Measurements from ENCODE around the gene CLSTN3.

The CLSTN3 gene

DNA sequence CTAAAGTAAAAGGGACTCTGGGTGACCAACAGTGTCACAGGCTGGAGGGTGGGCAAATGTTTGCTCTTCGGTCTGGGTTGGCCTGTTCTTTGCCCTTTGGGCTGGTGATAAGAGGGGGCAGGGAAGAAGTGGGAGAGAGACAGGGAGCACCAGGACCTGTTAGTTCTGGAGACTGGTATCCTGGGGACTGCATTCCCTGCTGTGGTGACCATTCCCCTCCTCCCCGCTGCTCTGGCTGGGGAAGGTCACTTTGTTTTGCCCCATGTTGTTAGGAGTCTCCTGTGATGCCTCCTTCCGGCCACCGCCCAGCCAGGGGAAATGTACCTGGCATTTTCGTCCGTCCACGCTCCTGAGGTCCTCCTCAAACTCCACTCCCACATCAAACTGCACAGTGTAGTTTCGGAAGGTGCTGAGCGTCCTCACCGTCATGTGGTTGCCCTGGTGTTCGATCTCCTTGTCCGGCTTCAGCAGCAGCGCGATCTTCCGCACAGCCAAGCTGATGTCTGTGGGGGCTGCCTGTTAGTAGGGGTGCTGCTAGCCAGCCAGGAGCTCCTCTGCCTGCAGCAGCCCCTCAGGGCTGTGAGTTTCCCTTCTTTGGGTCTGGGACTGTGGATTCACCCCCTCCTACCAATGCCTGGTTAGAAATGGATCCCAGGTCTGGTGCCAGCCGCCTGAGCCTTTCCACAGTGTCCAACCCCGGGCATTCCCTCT is 2.1 kb upstream of the CLSTN3 start:
- no peak for DNase-seq (ENCODE audit: low read depth)

- no peak for DNase-seq (ENCODE audit: low read depth)
These were observed 1.4 kb upstream of the CLSTN3 start, which contains the start of gene RBP5 for GRCh38 chr12:7128681-7129286. Gene RBP5 (minus strand): TSS chr12:7128889. CDS start chr12:7128775, 114 bp downstream.

- no peak for DNase-seq (ENCODE audit: low read depth)
These were observed 792 bp upstream of the CLSTN3 start for GRCh38 chr12:7129287-7129871.

DNA sequence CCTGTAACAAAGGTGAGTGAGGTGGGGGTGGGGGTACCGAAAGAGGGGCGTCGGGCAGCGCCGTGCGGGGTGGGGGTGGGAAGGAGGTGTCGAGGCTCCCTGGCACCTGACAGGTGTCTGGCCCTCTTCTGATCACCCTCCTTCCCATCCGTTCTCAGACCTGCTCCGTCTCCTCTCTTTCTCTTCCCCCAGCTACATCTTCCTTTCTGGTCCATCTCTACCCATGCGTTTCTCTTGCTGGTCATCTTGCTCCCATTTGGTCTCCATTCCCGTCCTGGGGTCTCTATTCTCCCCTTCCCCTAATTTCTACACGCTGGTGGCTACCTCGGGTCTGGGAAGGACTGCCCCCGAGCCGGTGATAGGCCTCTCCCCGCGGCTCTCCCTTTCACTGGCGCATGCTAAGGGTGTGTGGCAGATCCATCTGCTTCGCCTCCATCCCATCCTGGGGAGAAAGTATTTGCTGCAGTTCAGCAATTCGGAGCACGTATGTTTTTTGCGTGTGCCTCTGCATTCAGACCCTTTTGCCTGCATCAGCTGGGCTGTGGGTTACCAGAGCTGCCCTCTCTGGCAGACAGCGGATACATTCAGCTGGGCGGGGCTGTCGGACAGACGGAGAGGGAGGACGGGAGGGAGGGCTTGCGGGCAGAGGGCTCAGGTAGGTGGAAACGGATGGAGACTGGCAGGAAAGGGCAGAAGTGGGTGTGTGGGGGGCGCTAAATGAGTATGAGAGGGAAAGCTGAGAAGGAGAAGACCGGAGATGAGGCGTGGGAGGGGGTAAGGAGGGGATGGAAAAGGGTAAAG is 730 bp downstream of the CLSTN3 start:
- DNase-seq (ENCODE audit: low read depth), result peak; percentile 37

GRCh38 chr12:7131502-7131866 is 1.3 kb downstream of the CLSTN3 start:
- DNase-seq (ENCODE audit: low read depth), result no peak

- DNase-seq (ENCODE audit: low read depth), result no peak
These were observed 4.4 kb downstream of the CLSTN3 start for GRCh38 chr12:7134396-7135166.

GRCh38 chr12:7136071-7136470 is 5.9 kb downstream of the CLSTN3 start:
- no peak for DNase-seq (ENCODE audit: low read depth)

DNA sequence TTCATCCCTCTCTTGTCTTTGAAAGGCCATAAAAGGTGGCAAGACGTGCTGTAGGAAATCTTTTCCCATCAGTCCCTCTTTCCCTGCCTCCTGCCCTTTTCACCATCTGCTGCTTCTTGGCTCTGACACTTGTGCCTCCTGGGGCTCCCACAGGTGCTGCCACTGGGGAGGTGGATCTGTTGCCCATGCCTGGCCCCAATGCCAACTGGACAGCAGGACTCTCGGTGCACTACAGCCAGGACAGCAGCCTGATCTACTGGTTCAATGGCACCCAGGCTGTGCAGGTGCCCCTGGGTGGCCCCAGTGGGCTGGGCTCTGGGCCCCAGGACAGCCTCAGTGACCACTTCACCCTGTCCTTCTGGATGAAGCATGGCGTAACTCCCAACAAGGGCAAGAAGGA is 6.5 kb downstream of the CLSTN3 start:
- DNase-seq (ENCODE audit: low read depth), result no peak

DNA sequence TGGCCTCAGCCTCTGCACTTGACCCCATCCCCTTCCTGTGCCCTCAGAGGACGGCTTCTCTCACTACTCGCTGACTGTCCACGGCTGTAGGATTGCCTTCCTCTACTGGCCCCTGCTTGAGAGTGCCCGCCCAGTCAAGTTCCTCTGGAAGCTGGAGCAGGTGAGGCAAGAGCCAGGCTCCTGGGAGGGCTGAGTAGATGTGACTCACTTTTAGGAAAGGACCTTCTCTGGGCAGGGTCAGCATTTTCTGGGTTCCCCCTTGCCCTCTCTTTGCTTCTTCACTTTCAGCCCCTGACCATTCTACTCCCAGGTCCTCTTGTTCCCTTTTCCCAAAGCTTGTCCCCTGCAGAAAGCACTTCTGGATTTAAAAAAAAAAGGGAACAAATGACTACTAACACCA is 7.7 kb downstream of the CLSTN3 start:
- no peak for DNase-seq (ENCODE audit: low read depth)

DNA sequence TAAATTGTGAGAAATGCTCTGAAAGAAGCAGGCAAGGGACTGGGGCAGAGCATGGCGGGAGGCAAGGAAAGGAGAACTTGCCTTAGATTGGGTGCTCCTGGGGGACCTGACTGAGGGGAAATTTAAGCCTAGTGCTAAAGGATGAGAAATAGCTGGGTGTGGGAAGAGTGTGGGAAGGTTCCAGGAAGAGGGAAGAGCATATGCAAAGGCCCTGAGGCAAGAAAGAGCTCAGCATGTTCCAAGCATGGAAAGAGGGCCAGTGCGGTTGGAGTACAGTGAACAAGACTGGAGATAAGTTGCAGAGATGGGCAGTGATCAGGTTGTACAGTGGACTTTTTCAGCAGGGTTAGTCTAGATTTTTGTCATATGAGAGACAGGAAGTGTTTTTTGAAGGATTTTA is 9.0 kb downstream of the CLSTN3 start:
- DNase-seq (ENCODE audit: low read depth), result no peak

- no peak for DNase-seq (ENCODE audit: low read depth)
These were observed 11.3 kb downstream of the CLSTN3 start for GRCh38 chr12:7141351-7142005.

- DNase-seq (ENCODE audit: low read depth), result peak; percentile 43
These were observed 12.0 kb downstream of the CLSTN3 start for GRCh38 chr12:7142056-7142644.

- DNase-seq (ENCODE audit: low read depth), result no peak
These were observed 12.8 kb downstream of the CLSTN3 start for GRCh38 chr12:7142809-7143465.

GRCh38 chr12:7143564-7143963 is 13.4 kb downstream of the CLSTN3 start:
- DNase-seq (ENCODE audit: low read depth), result no peak

GRCh38 chr12:7144414-7145120 is 14.4 kb downstream of the CLSTN3 start:
- no peak for DNase-seq (ENCODE audit: low read depth)

DNA sequence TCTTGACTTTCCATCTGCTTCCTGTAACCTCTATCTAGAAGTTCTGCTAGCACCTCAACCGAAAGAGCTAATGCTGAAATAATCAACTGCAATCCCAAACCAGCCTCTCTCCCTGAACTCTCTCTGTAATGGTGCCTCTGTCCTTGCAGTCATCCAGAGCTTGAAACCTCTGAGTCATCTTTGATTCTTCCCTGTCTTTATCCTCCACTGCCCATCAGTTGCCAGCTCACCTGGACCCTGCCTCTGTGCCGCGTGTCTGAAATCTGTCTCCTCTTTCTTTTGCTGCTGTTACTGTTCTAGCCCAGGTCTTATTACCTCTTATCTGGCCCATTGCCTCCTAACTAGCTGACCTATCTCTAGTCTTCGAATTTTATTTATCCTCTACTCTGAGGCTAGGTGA is 15.5 kb downstream of the CLSTN3 start:
- DNase-seq (ENCODE audit: low read depth), result no peak

- DNase-seq (ENCODE audit: low read depth), result no peak
These were observed 16.1 kb downstream of the CLSTN3 start for GRCh38 chr12:7146228-7146627.

GRCh38 chr12:7146906-7147305 is 16.7 kb downstream of the CLSTN3 start:
- no peak for DNase-seq (ENCODE audit: low read depth)

GRCh38 chr12:7150356-7150755 is 20.2 kb downstream of the CLSTN3 start:
- no peak for DNase-seq (ENCODE audit: low read depth)

DNA sequence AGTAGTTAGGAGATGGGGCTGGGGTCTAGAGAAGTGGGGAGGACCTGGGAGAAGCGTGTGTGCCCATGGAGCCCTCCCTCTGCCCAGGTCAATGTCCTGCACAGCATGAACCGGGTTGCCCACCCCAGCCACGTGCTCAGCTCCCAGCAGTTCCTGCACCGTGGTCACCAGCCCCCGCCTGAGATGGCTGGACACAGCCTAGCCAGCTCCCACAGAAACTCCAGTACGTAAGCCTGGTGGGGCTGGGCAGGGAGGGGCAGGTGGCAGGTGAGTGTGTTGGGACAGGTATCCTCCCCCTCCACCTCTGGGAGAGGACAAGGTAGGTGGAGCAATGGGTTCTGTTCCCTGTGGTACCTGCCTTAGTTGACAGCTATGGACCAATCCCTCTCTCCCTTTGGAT is 20.7 kb downstream of the CLSTN3 start:
- no peak for DNase-seq (ENCODE audit: low read depth)

Data from activated T-cell treated with anti-CD3 and anti-CD28 coated beads for 24 hours (primary cell).